Globus pallidus (tissue), 1 donor: ENCODE data around the gene TMEM9.
A peak's percentile ranks its signal among the peaks of the same experiment; 100 is the strongest.

ENCODE experiments used
- DNase-seq: peaks from one replicate; pipeline ENCODE4 v3.0.0-alpha.2; 2015; ENCODE audit warnings: low spot score

The TMEM9 gene

GRCh38 chr1:201145132-201145531 lies 9.1 kb downstream of the TMEM9 start:
- DNase-seq: no peak

DNA sequence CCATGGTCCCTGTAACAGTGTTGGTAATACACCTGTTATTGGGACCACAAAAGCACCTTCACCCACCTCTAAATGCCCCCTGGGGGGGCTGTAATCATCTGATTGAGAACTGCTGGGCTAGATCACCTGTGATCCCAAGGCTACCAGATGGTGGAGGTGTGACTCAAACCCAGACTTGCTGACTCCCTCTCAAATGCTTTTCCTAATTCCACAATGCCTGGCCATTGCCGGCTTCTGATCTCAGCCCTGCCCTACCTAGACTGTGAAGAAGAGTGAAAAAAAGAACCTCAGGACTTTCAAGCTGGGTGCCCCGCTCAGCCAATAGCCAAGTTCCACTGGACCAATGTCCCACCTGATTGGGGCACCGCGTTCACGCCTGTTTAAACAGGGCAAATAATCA lies 9.6 kb downstream of the TMEM9 start:
- no peak for DNase-seq

DNA sequence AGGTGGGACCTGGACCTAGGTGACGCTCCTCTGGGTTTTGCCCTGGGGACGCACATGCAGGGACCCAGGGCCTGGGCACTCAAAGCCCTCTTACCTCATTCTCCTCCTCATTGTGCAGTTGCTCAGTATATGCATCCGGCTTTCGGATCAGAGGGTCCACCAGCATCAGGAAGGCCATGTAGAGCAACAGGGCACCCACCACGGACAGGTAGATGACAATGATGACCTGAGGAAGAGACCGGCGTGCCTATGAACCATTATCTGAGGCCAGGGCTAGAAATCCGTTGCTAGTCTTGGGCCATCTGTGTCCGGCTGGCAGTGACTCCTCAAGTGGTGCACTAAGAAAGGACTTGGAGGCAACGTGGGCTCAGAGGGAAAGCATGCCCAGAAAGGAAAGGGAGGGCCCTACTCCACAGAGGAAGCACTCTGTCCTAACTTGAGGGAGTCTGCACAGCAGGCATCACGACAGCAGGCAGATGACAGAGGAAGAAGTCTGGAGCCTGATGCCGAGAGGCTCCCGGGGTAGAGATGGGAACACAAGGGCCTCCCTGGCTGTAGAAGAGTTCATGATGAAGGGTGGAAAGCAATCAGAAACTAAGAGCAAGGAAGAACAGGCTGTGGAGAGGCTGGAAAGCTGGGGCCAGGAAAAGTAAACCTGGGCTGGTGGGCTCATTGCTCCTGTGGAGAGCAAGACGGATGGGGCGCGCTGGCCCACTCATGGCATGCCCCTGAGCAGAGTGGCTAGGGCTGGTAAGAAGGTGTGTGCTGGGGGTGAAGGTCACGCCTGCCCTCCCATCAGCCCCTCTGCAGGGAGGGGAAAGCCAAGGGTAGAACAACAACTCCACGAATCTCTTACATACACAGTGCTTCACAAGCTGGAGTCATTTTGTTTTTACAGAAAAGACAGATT lies 10.3 kb downstream of the TMEM9 start:
- peak; percentile 16 for DNase-seq

DNA sequence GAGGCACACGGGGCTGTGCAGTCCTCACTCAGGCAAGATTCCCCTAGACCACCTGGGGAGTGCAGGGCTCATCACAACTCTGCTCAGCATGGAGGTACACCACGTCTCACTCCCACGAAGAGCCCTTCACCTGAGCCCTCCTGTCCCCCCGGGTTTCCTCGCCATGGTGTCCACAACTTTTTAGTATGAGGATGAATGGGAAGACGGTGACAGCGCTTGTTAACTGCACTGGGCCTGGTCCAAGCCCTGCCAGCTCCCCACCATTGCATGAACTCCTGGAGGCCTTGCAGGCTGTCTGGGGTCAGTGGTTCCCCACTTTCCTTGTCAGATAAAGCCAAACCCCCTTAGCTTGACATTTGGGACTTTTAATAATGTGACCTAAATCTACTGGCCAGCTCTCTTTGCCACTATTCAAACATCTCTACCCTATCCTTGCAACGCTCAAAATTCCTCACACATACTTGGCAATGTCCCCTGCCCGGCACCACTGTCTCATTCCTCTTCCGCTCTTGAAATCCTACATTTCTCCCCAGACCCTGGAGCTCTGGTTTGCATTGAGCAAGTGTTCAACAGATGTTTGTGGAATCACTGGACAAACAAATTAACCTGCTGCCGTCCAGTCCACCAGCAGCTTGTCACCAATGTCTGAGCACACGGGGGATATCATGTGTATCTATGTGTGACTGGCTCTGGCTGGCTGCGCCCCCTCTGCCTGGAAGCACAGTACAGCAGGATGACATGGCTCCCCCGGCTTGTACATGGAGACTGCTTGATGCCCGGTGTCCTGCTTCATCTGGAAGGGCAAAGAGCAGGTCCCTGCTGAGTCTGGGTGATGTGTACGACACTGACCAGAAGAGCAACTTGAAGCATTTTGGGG lies 11.2 kb downstream of the TMEM9 start:
- DNase-seq: no peak

DNA sequence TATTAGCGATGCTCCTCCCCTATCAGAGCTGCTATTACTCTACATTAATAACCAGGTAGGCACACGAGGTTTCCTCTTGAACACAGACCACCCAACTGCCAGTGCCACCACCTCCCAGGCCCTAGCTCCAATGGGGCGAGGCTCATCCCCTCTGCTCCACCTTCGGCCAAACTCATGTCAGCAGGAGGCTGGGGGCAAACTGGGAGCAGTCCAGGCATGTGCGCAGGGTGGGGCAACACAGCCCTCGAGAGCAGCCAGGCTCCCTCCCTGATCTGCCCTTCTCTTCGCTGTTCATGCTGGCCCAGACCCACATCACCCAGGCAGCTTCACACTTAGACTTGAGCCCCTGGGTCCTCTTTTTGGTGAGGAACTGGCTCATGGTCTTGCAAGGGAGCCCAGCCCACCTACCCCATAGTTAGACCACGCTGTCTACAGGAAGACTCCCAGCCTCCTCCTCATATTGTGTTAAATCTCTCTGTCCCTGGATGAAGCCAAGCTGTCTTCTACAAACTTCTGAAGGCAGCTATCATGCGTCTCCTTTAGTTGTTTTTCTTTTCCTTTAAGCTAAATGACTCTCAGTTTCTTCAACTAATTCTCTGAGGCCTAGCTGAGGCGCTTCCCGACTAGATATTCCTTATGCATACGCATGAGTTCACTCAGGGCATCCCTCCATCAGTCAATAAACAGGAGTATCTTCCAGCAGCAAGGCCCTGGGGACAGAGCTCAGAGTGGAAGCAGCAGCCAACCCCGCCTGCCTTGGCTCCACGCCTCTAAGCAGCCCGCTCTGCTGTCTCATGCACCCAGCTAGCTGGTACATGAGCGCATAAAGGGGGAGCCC lies 12.0 kb downstream of the TMEM9 start:
- DNase-seq: no peak

- DNase-seq: no peak
These were observed 12.9 kb downstream of the TMEM9 start for GRCh38 chr1:201141418-201141817.

- no peak for DNase-seq
These were observed 13.4 kb downstream of the TMEM9 start for GRCh38 chr1:201140941-201141260.

DNA sequence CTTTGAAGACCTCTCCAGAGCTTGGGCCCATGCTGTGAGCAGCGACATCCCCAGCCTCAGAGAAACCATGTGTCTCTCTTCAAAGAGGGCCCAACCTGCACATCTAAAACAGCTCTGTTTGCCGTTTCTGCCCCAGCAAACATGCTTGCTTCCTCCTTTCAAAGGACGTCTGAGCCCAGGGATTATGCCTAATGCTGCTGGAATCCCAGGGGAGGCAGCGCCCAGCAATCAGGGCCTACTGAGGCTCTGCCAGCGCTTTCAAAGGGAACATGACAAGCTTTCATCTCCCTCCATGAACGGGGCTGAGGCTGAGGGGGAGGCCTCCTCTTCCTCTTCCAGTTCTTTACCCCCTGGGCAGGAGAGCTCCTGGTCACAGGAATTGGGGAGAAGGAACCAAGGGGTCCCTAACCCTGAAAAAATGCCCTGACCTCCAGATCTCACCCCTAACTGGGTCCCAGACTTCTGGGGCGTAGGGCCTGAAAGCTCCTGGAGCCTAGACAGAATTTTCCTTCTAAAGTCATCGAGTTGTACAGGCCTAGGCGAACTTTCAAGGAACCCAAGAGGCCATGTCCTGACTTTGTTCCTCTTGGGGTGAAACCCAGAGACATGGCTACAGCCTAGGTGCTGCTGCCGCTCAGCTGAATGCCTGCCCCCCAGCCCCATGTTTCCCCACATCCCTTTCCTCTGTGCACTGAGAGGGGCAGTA lies 13.9 kb downstream of the TMEM9 start:
- no peak for DNase-seq

GRCh38 chr1:201139756-201140155 lies 14.5 kb downstream of the TMEM9 start:
- no peak for DNase-seq

DNA sequence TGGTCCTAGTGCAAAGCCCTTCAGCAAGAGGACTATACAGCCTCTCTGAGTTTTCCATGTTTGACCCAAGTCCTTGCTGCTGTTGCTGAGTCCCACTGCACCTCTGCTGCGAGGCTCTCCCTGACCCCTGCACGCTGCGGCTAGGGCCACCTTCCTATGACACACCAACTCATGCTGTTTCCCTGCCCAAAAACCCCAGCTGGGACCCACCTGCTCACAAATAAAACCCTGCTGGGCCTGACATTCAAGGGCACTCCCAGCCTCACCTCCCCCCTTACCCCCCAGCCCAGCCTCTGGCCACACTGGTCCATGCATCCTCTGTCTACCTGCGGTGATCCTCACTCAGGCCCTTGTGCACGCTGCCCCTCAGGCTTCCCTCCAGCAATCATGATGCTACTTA lies 15.0 kb downstream of the TMEM9 start:
- no peak for DNase-seq

- peak; percentile 16 for DNase-seq
These were observed 15.9 kb downstream of the TMEM9 start for GRCh38 chr1:201138311-201138840.

- DNase-seq: peak; percentile 69
These were observed 16.5 kb downstream of the TMEM9 start for GRCh38 chr1:201137579-201138310.

GRCh38 chr1:201137024-201137392 lies 17.3 kb downstream of the TMEM9 start:
- no peak for DNase-seq

DNA sequence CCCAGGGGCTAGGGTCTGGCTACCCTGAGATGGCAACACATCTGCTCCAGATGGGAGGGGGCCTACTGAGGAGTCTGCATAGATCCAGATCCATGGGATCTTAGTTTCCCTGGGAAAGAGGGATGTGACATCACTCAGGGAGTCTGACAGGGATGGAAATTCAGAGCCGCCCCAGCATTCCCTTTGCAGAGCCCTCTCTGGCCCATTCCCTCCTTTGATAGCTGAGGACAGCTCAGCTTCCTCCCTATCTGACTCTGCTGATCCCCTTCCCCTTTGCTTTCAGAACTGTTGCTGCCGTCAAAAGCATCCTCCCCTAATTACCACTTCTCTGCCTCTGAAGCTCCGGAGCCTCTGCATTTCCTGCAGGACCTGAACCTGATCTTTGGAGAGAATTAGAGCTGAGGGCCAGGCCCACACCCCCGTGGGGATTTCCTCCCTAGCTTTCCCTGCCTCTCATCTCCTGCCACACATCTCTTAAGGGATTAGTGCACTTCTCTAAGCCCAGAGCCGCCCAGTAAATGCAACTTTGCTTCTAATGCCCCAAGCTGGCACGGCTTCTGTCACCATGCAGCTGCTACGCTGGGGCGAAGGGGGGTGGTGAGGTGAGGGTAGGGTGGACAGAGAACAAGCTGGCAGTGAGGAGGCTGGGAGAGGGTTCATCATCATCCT lies 17.8 kb downstream of the TMEM9 start:
- DNase-seq: no peak

DNA sequence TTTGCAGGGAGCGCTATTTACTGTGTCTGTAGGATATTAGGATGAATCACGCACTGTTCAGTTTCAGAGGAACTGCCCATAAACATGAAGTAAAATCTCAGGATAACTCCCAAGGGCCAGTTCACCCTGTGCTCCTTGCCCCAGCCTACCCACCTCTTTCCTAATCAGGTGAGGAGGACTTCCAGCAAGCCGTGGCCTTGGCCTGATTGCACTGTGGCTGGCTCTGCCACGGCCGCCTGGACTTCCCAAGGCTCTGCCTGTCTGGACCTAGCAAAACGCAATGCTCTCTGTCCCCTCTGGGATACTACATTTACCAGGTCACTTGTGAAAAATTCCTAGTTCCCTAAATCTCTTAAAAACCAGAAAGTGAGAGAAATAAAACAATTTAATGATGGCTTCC lies 19.9 kb downstream of the TMEM9 start:
- DNase-seq: no peak

GRCh38 chr1:201131398-201131797 lies 22.9 kb downstream of the TMEM9 start:
- DNase-seq: no peak

GRCh38 chr1:201128962-201129361 lies 25.3 kb downstream of the TMEM9 start:
- no peak for DNase-seq

GRCh38 chr1:201128476-201128875 lies 25.8 kb downstream of the TMEM9 start:
- DNase-seq: no peak

- no peak for DNase-seq
These were observed 26.4 kb downstream of the TMEM9 start for GRCh38 chr1:201127755-201128455.
